ENCODE measurements around the gene TMC8.
A peak's percentile ranks its signal among the peaks of the same experiment; 100 is the strongest.

Gene TMC8

GRCh38 chr17:78126895-78127238 lies 3.7 kb upstream of the TMC8 start:
- Mint-ChIP-seq H3K27me3 (no peaks in the 10 kb centered on the region), H3K27ac (peak overlapping the region in 1 of 2 donors; percentile 81), H3K9me3 (no peaks in the 10 kb centered on the region), H3K4me3 (peak overlapping the region; percentile 92 to 96), H3K4me1 (peaks cover 81% of the 10 kb centered on the region)
- ATAC-seq: no peak
- no peak for DNase-seq

- peak overlapping the region; percentile 92 to 96 for H3K4me3 Mint-ChIP-seq
- peak; percentile 59 to 78 for DNase-seq
- no peaks in the 10 kb centered on the region for H3K27me3 Mint-ChIP-seq
- peak; percentile 41 for ATAC-seq
- H3K27ac Mint-ChIP-seq: peak overlapping the region; percentile 86 to 91
- no peaks in the 10 kb centered on the region for H3K9me3 Mint-ChIP-seq
- H3K4me1 Mint-ChIP-seq: peaks cover 78% of the 10 kb centered on the region
These were observed 3.2 kb upstream of the TMC8 start for GRCh38 chr17:78127239-78127887.

GRCh38 chr17:78127888-78128550 lies 2.6 kb upstream of the TMC8 start:
- Mint-ChIP-seq H3K9me3 (no peaks in the 10 kb centered on the region), H3K27me3 (no peaks in the 10 kb centered on the region), H3K27ac (peak overlapping the region; percentile 86 to 91), H3K4me3 (peak overlapping the region; percentile 92 to 96), H3K4me1 (peaks cover 78% of the 10 kb centered on the region)
- no peak for ATAC-seq
- DNase-seq: peak in 1 of 2 donors; percentile 43

- no peaks in the 10 kb centered on the region for H3K9me3 Mint-ChIP-seq
- H3K4me1 Mint-ChIP-seq: peaks cover 78% of the 10 kb centered on the region
- H3K27me3 Mint-ChIP-seq: no peaks in the 10 kb centered on the region
- DNase-seq: peak; percentile 77 to 81
- peak within 1 kb of the TSS; percentile 92 to 100 for H3K4me3 Mint-ChIP-seq
- peak within 1 kb of the TSS; percentile 86 to 97 for H3K27ac Mint-ChIP-seq
- ATAC-seq: peak; percentile 36
These were observed 1.8 kb upstream of the TMC8 start, which contains the start of gene TMC6 for GRCh38 chr17:78128551-78129350. TMC6 (minus strand) TSS chr17:78128755; CDS start chr17:78126832, 1,923 bp downstream.

GRCh38 chr17:78129351-78130089 lies 1.1 kb upstream of the TMC8 start:
- Mint-ChIP-seq H3K4me3 (peak overlapping the region; percentile 90 to 100), H3K4me1 (peaks cover 78% of the 10 kb centered on the region), H3K27ac (peak overlapping the region; percentile 72 to 97), H3K27me3 (no peaks in the 10 kb centered on the region), H3K9me3 (no peaks in the 10 kb centered on the region)
- ATAC-seq (peak; percentile 3), DNase-seq (peak in 1 of 2 donors; percentile 67)

- Mint-ChIP-seq H3K4me3 (peak overlapping the region; percentile 90 to 100), H3K27ac (peak overlapping the region in 1 of 2 donors; percentile 35), H3K9me3 (no peaks in the 10 kb centered on the region), H3K27me3 (no peaks in the 10 kb centered on the region), H3K4me1 (peaks cover 78% of the 10 kb centered on the region)
- no peak for ATAC-seq
- DNase-seq: no peak
These were observed 508 bp upstream of the TMC8 start for GRCh38 chr17:78130090-78130436.

GRCh38 chr17:78131172-78132083 lies 857 bp downstream of the TMC8 start:
- peak; percentile 26 for ATAC-seq
- Mint-ChIP-seq H3K4me1 (peaks cover 78% of the 10 kb centered on the region), H3K27me3 (no peaks in the 10 kb centered on the region), H3K4me3 (peak overlapping the region; percentile 90 to 100), H3K9me3 (no peaks in the 10 kb centered on the region), H3K27ac (peak overlapping the region; percentile 93 to 98)
- DNase-seq: peak; percentile 69

GRCh38 chr17:78132084-78132676 lies 1.6 kb downstream of the TMC8 start:
- Mint-ChIP-seq H3K27me3 (no peaks in the 10 kb centered on the region), H3K9me3 (no peaks in the 10 kb centered on the region), H3K4me3 (peak overlapping the region; percentile 90 to 95), H3K27ac (peak overlapping the region; percentile 11 to 74), H3K4me1 (peaks cover 78% of the 10 kb centered on the region)
- peak; percentile 16 for ATAC-seq
- peak; percentile 74 to 81 for DNase-seq

GRCh38 chr17:78132767-78133178 lies 2.2 kb downstream of the TMC8 start:
- ATAC-seq: no peak
- DNase-seq: no peak
- H3K4me3 Mint-ChIP-seq: peak overlapping the region; percentile 90 to 95
- peaks cover 79% of the 10 kb centered on the region for H3K4me1 Mint-ChIP-seq
- H3K9me3 Mint-ChIP-seq: no peaks in the 10 kb centered on the region
- H3K27me3 Mint-ChIP-seq: no peaks in the 10 kb centered on the region
- H3K27ac Mint-ChIP-seq: no peak overlapping the region

GRCh38 chr17:78133179-78133951 lies 2.8 kb downstream of the TMC8 start:
- Mint-ChIP-seq H3K27me3 (no peaks in the 10 kb centered on the region), H3K27ac (peak overlapping the region in 1 of 2 donors; percentile 23), H3K4me1 (peaks cover 84% of the 10 kb centered on the region), H3K9me3 (no peaks in the 10 kb centered on the region), H3K4me3 (peak overlapping the region; percentile 90 to 95)
- ATAC-seq (no peak), DNase-seq (peak in 1 of 2 donors; percentile 28)

- peak; percentile 4 for ATAC-seq
- peaks cover 87% of the 10 kb centered on the region for H3K4me1 Mint-ChIP-seq
- H3K27me3 Mint-ChIP-seq: no peaks in the 10 kb centered on the region
- DNase-seq: peak; percentile 72 to 80
- H3K27ac Mint-ChIP-seq: peak overlapping the region in 1 of 2 donors; percentile 3
- H3K9me3 Mint-ChIP-seq: no peaks in the 10 kb centered on the region
- H3K4me3 Mint-ChIP-seq: peak overlapping the region; percentile 90 to 95
These were observed 3.7 kb downstream of the TMC8 start for GRCh38 chr17:78133971-78134898.

GRCh38 chr17:78134899-78135385 lies 4.4 kb downstream of the TMC8 start:
- Mint-ChIP-seq H3K4me3 (no peak overlapping the region), H3K27ac (no peak overlapping the region)

More at GRCh38 chr17:78134899-78135385, 4.4 kb downstream of the TMC8 start:
- no peak for ATAC-seq
- Mint-ChIP-seq H3K4me1 (peaks cover 87% of the 10 kb centered on the region), H3K9me3 (no peaks in the 10 kb centered on the region), H3K27me3 (no peaks in the 10 kb centered on the region)
- DNase-seq: no peak
